VCaP (cell line): ENCODE measurements around the gene NUAK2.
"Not testable (repeated sequence)": the region's sequence is repeated elsewhere in the genome, so short reads cannot be mapped to it uniquely, and the experiment has no call there.

Source experiments
- H3K27ac ChIP-seq: fragments of 450-650 bp; 2 replicates; pipeline ENCODE4 v1.5.1; 2017
- CTCF ChIP-seq: fragments of 450-650 bp; conservative IDR thresholded peaks from 2 replicates; pipeline ENCODE4 v1.5.1; 2017; ENCODE audit warnings: mild to moderate bottlenecking, moderate library complexity

Gene NUAK2

GRCh38 chr1:205283270-205284147 is 38.0 kb downstream of the NUAK2 start:
- no peak for TF ChIP-seq CTCF
- H3K27ac ChIP-seq, result no peak overlapping the region

GRCh38 chr1:205280666-205281395 is 40.7 kb downstream of the NUAK2 start:
- not testable (repeated sequence) for H3K27ac ChIP-seq

- TF ChIP-seq CTCF, result no peak
- H3K27ac ChIP-seq, result no peak overlapping the region
Observed at GRCh38 chr1:205279986-205280385, 41.6 kb downstream of the NUAK2 start.

- H3K27ac ChIP-seq, result no peak overlapping the region
- no peak for TF ChIP-seq CTCF
Observed at GRCh38 chr1:205276689-205277065, 44.9 kb downstream of the NUAK2 start.

- TF ChIP-seq CTCF, result no peak
Observed at GRCh38 chr1:205275916-205276688, 45.4 kb downstream of the NUAK2 start.

GRCh38 chr1:205275133-205275532 is 46.4 kb downstream of the NUAK2 start:
- H3K27ac ChIP-seq, result peak overlapping the region; percentile 67
- peak; percentile 16; the same call in 1 of the 2 replicates for TF ChIP-seq CTCF

More at GRCh38 chr1:205275916-205276688, 45.4 kb downstream of the NUAK2 start:
- peak overlapping the region; percentile 67 for H3K27ac ChIP-seq

GRCh38 chr1:205274041-205274691 is 47.4 kb downstream of the NUAK2 start:
- H3K27ac ChIP-seq, result peak overlapping the region; percentile 67
- TF ChIP-seq CTCF, result no peak
